HEK293 (cell line): ENCODE measurements around the gene POLN.

ENCODE experiments used
- CTCF ChIA-PET: fragments of 350-600 bp; formaldehyde crosslinking; extraction: SDS; loops from one replicate; lab custom pipeline; 2021; ENCODE audit warnings: antibody characterized with exemption; lab: Yijun Ruan, JAX
- POLR2A ChIA-PET: fragments of 300-600 bp; formaldehyde crosslinking; extraction: SDS; loops from one replicate; lab custom pipeline; 2020; ENCODE audit warnings: antibody characterized with exemption, inconsistent platforms; lab: Yijun Ruan, JAX
- H3K27ac ChIP-seq: fragments of 200-500 bp; sonication (Bioruptor generic); 2 replicates; pipeline ENCODE4 v1.5.1; 2014; ENCODE audit warnings: low read depth, low read length, control low read depth, inconsistent platforms; ENCODE audit errors: extremely low read depth
- H3K36me3 ChIP-seq, 2 experiments: fragments of 200-500 bp in 1 of 2; sonication (Bioruptor generic) in 1 of 2; 1 replicate in 1 of 2; 2 replicates in 1 of 2; pipeline ENCODE4 v1.5.1; 2014 to 2017; ENCODE audit warnings: inconsistent platforms in 2 of 2, low read length in 2 of 2; ENCODE audit not compliant: control insufficient read depth in 2 of 2, insufficient read depth in 1 of 2
- H3K4me1 ChIP-seq: fragments of 200-500 bp; sonication (Bioruptor generic); 2 replicates; pipeline ENCODE4 v1.5.1; 2014; ENCODE audit warnings: mild to moderate bottlenecking, low read length, inconsistent platforms; ENCODE audit not compliant: control insufficient read depth, insufficient read depth
- H3K4me3 ChIP-seq: 2 replicates; pipeline ENCODE4 v1.5.1; 2011; ENCODE audit warnings: low read depth, mild to moderate bottlenecking, control low read depth, low read length, moderate library complexity
- H3K9me3 ChIP-seq: fragments of 200-500 bp; sonication (Bioruptor generic); 2 replicates; pipeline ENCODE4 v1.5.1; 2014; ENCODE audit warnings: low read depth, low read length, inconsistent platforms; ENCODE audit not compliant: control insufficient read depth, insufficient read depth
- KLF16 ChIP-seq: fragments of 450-650 bp; formaldehyde crosslinking; IDR thresholded peaks from 2 replicates; pipeline ENCODE4 v1.5.1; 2017; ENCODE audit warnings: missing biosample characterization, missing genetic modification characterization
- MYNN ChIP-seq: fragments of 450-650 bp; formaldehyde crosslinking; IDR thresholded peaks from 2 replicates; pipeline ENCODE4 v1.5.1; 2016; ENCODE audit warnings: missing biosample characterization, missing genetic modification characterization, borderline replicate concordance
- SCRT2 ChIP-seq: fragments of 450-650 bp; formaldehyde crosslinking; IDR thresholded peaks from 2 replicates; pipeline ENCODE4 v1.5.1; 2016; ENCODE audit warnings: missing biosample characterization, missing genetic modification characterization
- ZNF157 ChIP-seq: fragments of 450-650 bp; formaldehyde crosslinking; IDR thresholded peaks from 2 replicates; pipeline ENCODE4 v1.5.1; 2016; ENCODE audit warnings: missing biosample characterization, missing genetic modification characterization
- ZNF175 ChIP-seq: fragments of 450-650 bp; formaldehyde crosslinking; IDR thresholded peaks from 2 replicates; pipeline ENCODE4 v1.5.1; 2016; ENCODE audit warnings: missing biosample characterization, missing genetic modification characterization
- ZNF211 ChIP-seq: fragments of 450-650 bp; formaldehyde crosslinking; IDR thresholded peaks from 2 replicates; pipeline ENCODE4 v1.5.1; 2016; ENCODE audit warnings: low read depth, missing biosample characterization, missing genetic modification characterization
- ZNF274 ChIP-seq, 2 experiments: fragments of 200-500 bp in 1 of 2; fragments of 450-650 bp in 1 of 2; sonication (Bioruptor generic) in 1 of 2; formaldehyde crosslinking in 1 of 2; IDR thresholded peaks; 2 replicates each; pipeline versions ENCODE4 v1.5.1 to v1.6.1; 2014 to 2016; ENCODE audit warnings: borderline replicate concordance in 1 of 2, inconsistent platforms in 1 of 2, low read length in 1 of 2, missing biosample characterization in 1 of 2, missing genetic modification characterization in 1 of 2
- ZNF311 ChIP-seq: fragments of 450-650 bp; formaldehyde crosslinking; IDR thresholded peaks from 2 replicates; pipeline ENCODE4 v1.5.1; 2017; ENCODE audit warnings: missing biosample characterization, missing genetic modification characterization, borderline replicate concordance
- ZNF341 ChIP-seq: fragments of 450-650 bp; formaldehyde crosslinking; IDR thresholded peaks from 2 replicates; pipeline ENCODE4; 2016; ENCODE audit warnings: low read depth, missing biosample characterization, missing genetic modification characterization
- ZNF558 ChIP-seq: fragments of 450-650 bp; formaldehyde crosslinking; IDR thresholded peaks from 2 replicates; pipeline ENCODE4 v1.5.1; 2016; ENCODE audit warnings: missing biosample characterization, missing genetic modification characterization
- TF ChIP-seq, protein P1 (sequence below): fragments of 450-650 bp; formaldehyde crosslinking; IDR thresholded peaks from 2 replicates; pipeline ENCODE4 v1.5.1; 2016; ENCODE audit warnings: missing biosample characterization, missing genetic modification characterization
- TF ChIP-seq, protein P2 (sequence below): fragments of 450-650 bp; formaldehyde crosslinking; IDR thresholded peaks from 2 replicates; pipeline ENCODE4 v1.5.1; 2016; ENCODE audit warnings: missing biosample characterization, missing genetic modification characterization
- TF ChIP-seq, protein P3 (sequence below): fragments of 450-650 bp; formaldehyde crosslinking; IDR thresholded peaks from 2 replicates; pipeline ENCODE4 v1.5.1; 2016; ENCODE audit warnings: missing biosample characterization, missing genetic modification characterization
- TF ChIP-seq, protein P4 (sequence below): fragments of 450-650 bp; formaldehyde crosslinking; IDR thresholded peaks from 2 replicates; pipeline ENCODE4 v1.5.1; 2016; ENCODE audit warnings: missing biosample characterization, missing genetic modification characterization
- TF ChIP-seq, protein P5 (sequence below): fragments of 450-650 bp; IDR thresholded peaks from 2 replicates; pipeline ENCODE4 v1.5.1; 2018; ENCODE audit warnings: missing biosample characterization, missing genetic modification characterization
- TF ChIP-seq, protein P6 (sequence below): fragments of 450-650 bp; formaldehyde crosslinking; IDR thresholded peaks from 2 replicates; pipeline ENCODE4 v1.5.1; 2016; ENCODE audit warnings: missing biosample characterization, missing genetic modification characterization

Gene POLN

DNA sequence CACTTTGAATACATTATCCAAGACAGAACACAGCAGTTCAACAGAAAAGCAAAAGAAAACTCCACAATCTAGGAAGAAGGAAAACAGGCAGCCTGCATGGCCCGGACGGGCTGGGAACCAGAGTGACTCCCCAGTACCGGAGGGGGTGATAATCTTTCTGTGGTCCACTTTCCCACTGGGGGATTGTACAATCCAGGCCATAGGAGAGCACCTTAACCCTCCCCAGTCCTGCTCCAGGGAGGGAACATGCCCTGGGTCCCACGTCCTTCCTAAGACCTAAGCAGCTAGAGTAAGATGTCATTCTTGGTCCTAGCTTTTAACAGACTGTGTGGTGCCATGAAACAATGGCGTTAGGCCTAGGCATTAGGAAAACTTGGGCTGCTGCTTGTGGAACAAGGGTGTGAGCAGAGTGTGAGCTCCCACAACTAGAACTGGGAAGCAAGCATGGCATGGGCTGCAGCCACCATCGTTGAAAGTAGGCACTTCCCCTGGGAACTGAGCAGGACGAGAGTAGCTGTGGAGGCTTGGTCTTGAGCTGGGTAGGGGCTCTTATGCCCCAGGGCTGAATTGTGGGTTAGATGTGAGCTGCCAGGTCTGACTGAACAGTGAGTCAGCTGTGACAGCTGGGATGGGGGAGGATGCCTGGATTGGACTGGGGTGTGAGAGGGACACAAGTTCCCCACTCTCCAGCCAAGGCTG lies 140.4 kb downstream of the POLN start:
- Histone ChIP-seq H3K27ac (no peak overlapping the region), H3K9me3 (no peaks in the 10 kb centered on the region), H3K36me3 (no peaks in the 10 kb centered on the region), H3K4me3 (no peak overlapping the region), H3K4me1 (no peaks in the 10 kb centered on the region)
- POLR2A ChIA-PET: no interaction called here
- no peak for TF ChIP-seq ZNF157 (tag by site-specific recombination)
- TF ChIP-seq SCRT2 (tag by site-specific recombination): no peak
- TF ChIP-seq KLF16 (tag by site-specific recombination): no peak
- CTCF ChIA-PET: no interaction called here

DNA sequence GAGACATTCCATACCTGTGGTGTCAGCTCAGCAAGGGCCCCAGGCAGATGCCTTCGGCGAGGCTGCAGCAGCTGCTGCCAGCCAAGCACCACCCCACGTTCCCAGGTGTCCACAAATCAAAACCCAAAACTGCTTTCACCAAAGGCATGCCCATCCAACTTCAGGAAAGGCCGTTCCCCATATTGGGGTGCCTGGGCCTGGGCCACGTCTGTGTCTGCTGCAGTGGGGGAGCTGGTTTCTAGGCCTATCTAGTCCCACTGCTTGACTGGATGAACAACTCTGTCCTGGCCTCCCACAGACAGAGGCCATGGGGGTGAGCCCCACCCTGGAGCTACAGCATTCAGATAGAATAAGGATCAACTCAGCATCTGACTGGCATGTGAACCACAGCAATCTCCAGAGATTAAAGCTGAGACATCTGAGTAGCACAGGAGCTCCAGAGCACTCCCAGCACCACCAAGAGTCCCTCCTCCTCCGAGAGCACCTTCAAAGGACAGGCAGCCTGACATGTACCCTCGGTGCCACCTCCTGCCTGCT lies 145.8 kb downstream of the POLN start:
- H3K36me3 ChIP-seq: peaks cover 0 to 8% of the 10 kb centered on the region in 2 experiments; a peak in 1 of 3 replicates
- POLR2A ChIA-PET: no interaction called here
- H3K4me3 ChIP-seq: no peak overlapping the region
- CTCF ChIA-PET: no interaction called here
- no peaks in the 10 kb centered on the region for H3K4me1 ChIP-seq
- H3K9me3 ChIP-seq: no peaks in the 10 kb centered on the region
- TF ChIP-seq ZNF175: no peak
- TF ChIP-seq, protein P1, sequence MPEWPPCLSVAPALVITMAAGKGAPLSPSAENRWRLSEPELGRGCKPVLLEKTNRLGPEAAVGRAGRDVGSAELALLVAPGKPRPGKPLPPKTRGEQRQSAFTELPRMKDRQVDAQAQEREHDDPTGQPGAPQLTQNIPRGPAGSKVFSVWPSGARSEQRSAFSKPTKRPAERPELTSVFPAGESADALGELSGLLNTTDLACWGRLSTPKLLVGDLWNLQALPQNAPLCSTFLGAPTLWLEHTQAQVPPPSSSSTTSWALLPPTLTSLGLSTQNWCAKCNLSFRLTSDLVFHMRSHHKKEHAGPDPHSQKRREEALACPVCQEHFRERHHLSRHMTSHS (tag by site-specific recombination): no peak
- no peak for TF ChIP-seq ZNF341 (tag by site-specific recombination)
- TF ChIP-seq, protein P2, sequence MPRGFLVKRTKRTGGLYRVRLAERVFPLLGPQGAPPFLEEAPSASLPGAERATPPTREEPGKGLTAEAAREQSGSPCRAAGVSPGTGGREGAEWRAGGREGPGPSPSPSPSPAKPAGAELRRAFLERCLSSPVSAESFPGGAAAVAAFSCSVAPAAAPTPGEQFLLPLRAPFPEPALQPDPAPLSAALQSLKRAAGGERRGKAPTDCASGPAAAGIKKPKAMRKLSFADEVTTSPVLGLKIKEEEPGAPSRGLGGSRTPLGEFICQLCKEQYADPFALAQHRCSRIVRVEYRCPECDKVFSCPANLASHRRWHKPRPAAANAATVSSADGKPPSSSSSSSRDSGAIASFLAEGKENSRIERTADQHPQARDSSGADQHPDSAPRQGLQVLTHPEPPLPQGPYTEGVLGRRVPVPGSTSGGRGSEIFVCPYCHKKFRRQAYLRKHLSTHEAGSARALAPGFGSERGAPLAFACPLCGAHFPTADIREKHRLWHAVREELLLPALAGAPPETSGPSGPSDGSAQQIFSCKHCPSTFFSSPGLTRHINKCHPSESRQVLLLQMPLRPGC (tag by site-specific recombination): no peak
- no peak for TF ChIP-seq ZNF211
- no peak for TF ChIP-seq MYNN (tag by site-specific recombination)
- TF ChIP-seq, protein P3, sequence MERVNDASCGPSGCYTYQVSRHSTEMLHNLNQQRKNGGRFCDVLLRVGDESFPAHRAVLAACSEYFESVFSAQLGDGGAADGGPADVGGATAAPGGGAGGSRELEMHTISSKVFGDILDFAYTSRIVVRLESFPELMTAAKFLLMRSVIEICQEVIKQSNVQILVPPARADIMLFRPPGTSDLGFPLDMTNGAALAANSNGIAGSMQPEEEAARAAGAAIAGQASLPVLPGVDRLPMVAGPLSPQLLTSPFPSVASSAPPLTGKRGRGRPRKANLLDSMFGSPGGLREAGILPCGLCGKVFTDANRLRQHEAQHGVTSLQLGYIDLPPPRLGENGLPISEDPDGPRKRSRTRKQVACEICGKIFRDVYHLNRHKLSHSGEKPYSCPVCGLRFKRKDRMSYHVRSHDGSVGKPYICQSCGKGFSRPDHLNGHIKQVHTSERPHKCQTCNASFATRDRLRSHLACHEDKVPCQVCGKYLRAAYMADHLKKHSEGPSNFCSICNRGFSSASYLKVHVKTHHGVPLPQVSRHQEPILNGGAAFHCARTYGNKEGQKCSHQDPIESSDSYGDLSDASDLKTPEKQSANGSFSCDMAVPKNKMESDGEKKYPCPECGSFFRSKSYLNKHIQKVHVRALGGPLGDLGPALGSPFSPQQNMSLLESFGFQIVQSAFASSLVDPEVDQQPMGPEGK (tag by site-specific recombination): no peak
- no peak overlapping the region for H3K27ac ChIP-seq

DNA sequence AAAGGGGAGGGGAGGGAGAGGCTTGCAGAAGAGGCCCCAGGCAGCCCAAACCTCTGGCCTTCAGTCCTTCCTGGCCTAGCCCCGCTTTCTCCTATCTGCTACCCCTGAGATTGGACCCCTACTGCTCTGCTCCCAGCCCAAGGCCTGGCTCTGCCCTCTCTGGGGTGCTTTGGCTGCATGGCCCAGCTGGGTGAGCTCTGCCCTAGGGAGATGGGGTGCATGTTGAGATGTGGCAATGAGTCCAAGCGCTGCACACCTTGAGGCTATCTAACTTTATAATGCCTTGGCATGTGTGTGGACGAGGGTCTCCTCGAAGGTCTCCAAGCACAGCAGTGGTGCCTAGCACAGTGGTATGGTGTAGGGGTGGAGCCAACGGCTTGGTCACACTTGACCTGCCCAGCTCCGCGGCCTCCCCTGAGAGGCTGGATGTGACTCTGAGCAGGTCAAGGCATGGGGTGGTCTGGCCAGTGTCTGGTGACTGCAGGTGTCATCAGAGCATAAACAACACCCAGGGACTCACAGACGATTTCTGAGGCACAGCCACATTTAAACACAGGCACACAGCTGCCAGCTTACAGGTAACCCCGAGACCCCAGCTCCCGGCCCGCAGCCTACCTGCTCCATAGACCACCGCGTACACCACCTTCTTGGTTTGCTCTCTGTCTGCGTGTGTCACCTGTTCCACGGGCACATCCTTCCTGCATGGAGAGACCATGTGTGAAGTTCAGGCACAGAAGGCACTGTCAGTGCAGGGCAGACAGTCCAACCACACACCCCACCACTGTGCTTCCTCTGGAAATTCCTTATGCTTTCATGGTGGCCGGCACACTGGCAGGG lies 146.5 kb downstream of the POLN start:
- H3K4me1 ChIP-seq: no peaks in the 10 kb centered on the region
- CTCF ChIA-PET: no interaction called here
- POLR2A ChIA-PET: no interaction called here
- TF ChIP-seq, protein P4, sequence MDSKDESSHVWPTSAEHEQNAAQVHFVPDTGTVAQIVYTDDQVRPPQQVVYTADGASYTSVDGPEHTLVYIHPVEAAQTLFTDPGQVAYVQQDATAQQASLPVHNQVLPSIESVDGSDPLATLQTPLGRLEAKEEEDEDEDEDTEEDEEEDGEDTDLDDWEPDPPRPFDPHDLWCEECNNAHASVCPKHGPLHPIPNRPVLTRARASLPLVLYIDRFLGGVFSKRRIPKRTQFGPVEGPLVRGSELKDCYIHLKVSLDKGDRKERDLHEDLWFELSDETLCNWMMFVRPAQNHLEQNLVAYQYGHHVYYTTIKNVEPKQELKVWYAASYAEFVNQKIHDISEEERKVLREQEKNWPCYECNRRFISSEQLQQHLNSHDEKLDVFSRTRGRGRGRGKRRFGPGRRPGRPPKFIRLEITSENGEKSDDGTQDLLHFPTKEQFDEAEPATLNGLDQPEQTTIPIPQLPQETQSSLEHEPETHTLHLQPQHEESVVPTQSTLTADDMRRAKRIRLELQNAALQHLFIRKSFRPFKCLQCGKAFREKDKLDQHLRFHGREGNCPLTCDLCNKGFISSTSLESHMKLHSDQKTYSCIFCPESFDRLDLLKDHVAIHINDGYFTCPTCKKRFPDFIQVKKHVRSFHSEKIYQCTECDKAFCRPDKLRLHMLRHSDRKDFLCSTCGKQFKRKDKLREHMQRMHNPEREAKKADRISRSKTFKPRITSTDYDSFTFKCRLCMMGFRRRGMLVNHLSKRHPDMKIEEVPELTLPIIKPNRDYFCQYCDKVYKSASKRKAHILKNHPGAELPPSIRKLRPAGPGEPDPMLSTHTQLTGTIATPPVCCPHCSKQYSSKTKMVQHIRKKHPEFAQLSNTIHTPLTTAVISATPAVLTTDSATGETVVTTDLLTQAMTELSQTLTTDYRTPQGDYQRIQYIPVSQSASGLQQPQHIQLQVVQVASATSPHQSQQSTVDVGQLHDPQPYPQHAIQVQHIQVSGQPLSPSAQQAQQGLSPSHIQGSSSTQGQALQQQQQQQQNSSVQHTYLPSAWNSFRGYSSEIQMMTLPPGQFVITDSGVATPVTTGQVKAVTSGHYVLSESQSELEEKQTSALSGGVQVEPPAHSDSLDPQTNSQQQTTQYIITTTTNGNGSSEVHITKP (tag by site-specific recombination): no peak
- TF ChIP-seq, protein P5, sequence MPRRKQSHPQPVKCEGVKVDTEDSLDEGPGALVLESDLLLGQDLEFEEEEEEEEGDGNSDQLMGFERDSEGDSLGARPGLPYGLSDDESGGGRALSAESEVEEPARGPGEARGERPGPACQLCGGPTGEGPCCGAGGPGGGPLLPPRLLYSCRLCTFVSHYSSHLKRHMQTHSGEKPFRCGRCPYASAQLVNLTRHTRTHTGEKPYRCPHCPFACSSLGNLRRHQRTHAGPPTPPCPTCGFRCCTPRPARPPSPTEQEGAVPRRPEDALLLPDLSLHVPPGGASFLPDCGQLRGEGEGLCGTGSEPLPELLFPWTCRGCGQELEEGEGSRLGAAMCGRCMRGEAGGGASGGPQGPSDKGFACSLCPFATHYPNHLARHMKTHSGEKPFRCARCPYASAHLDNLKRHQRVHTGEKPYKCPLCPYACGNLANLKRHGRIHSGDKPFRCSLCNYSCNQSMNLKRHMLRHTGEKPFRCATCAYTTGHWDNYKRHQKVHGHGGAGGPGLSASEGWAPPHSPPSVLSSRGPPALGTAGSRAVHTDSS (tag by site-specific recombination): no peak
- TF ChIP-seq ZNF274 (IDR thresholded peaks at IDR 0.05; ENCODE audit: low read length) (no peak), ZNF274 (tag by site-specific recombination; IDR thresholded peaks at IDR 0.05; ENCODE audit: borderline replicate concordance) (no peak), ZNF311 (tag by site-specific recombination) (no peak), ZNF558 (no peak)
- TF ChIP-seq, protein P6, sequence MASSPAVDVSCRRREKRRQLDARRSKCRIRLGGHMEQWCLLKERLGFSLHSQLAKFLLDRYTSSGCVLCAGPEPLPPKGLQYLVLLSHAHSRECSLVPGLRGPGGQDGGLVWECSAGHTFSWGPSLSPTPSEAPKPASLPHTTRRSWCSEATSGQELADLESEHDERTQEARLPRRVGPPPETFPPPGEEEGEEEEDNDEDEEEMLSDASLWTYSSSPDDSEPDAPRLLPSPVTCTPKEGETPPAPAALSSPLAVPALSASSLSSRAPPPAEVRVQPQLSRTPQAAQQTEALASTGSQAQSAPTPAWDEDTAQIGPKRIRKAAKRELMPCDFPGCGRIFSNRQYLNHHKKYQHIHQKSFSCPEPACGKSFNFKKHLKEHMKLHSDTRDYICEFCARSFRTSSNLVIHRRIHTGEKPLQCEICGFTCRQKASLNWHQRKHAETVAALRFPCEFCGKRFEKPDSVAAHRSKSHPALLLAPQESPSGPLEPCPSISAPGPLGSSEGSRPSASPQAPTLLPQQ (tag by site-specific recombination): no peak

More for the DNA sequence above, 146.5 kb downstream of the POLN start:
- Histone ChIP-seq H3K4me3 (no peak overlapping the region), H3K27ac (no peak overlapping the region), H3K9me3 (no peaks in the 10 kb centered on the region), H3K36me3 (peaks cover 0 to 8% of the 10 kb centered on the region in 2 experiments; a peak in 1 of 3 replicates)
